Activated naive CD8-positive, alpha-beta T cell treated with anti-CD3 and anti-CD28 coated beads, Interleukin-2, amount 10 ng/mL, durations not matched to agents 7 days and 5 days (primary cell): Measurements from ENCODE around the gene SLC7A8. TPM values are rescaled to one million over a fixed set of nuclear protein-coding genes. Genes with fewer than 3 reads are reported as not detected.
"Not testable (repeated sequence)": the region's sequence is repeated elsewhere in the genome, so short reads cannot be mapped to it uniquely, and the experiment has no call there.

Experiments
- ATAC-seq: fragments of 150-1000 bp; cut with Tn5 transposase; one replicate; pipeline ENCODE4 v1.10.0; 2021; ENCODE audit warnings: low read depth, moderate library complexity
- POLR2A ChIA-PET: fragments of 350-600 bp; sonication (Branson Sonifier 250); formaldehyde crosslinking; loops from one replicate; lab custom pipeline; 2021; ENCODE audit warnings: antibody characterized with exemption; lab: Charles Lee
- DNase-seq: peaks from one replicate; pipeline ENCODE4 v3.0.0; 2021
- H3K27ac Mint-ChIP-seq: one replicate; pipeline ENCODE4 v1.8.0; 2022; ENCODE audit warnings: mild to moderate bottlenecking, mixed read lengths
- H3K27me3 Mint-ChIP-seq: one replicate; pipeline ENCODE4 v1.8.0; 2022; ENCODE audit warnings: mild to moderate bottlenecking, moderate library complexity, mixed read lengths
- H3K36me3 Mint-ChIP-seq: one replicate; pipeline ENCODE4 v1.8.0; 2021; ENCODE audit warnings: mild to moderate bottlenecking, mixed read lengths
- H3K4me1 Mint-ChIP-seq: one replicate; pipeline ENCODE4 v1.8.0; 2021; ENCODE audit warnings: mixed read lengths
- H3K4me3 Mint-ChIP-seq: one replicate; pipeline ENCODE4 v1.8.0; 2022; ENCODE audit warnings: mild to moderate bottlenecking, moderate library complexity, mixed read lengths
- H3K9me3 Mint-ChIP-seq: one replicate; pipeline ENCODE4 v1.8.0; 2021; ENCODE audit warnings: mixed read lengths
- total RNA-seq, 2 experiments: library from RNA; stranded (reverse); gene quantifications; one replicate each; pipeline ENCODE4 v1.2.3, GENCODE V29; 2021

Gene SLC7A8
- total RNA-seq, 2 experiments from 2014 or later: 1.8 to 3.1 TPM

DNA sequence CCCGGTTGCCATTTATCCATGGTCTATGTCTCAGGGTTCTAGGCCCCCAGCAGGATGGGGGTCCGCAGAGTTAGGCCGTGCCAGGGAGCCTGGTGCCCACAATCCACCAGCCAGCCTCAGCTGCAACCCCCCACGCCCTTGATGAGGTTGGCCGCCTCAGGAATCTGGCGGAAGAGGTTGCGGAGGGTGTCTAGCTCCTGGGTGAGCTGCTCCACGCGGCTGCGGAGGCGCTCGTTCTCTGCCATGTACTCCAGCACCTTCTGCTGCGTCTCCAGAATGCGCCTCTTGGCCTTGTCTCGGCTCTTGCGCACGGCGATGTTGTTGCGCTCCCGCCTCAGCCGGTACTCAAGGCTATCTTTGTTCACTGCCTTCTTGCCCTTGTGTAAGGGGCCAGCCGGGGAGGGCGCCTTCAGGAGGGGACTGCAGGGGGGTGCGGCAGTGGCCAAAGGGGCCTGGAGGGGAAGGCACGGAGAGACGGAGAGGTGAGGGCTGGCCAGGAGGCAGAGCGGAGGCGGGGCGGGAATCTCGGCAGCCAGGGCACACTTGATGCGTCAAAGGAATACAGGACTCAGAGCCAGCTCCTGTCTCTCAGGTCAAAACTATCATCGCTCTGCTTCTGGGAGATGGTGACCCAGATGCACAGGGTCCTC, 66.0 kb downstream of the SLC7A8 start:
- no peak overlapping the region for H3K27ac Mint-ChIP-seq
- POLR2A ChIA-PET: interaction anchor here (1.1 kb wide), 1 partner anchor 23 kb away, joined by 4 read pairs; the partner anchor contains the start of genes ACIN1 and C14orf119
- H3K4me1 Mint-ChIP-seq: peaks cover 32% of the 10 kb centered on the region
- H3K9me3 Mint-ChIP-seq: no peaks in the 10 kb centered on the region
- peaks cover 2% of the 10 kb centered on the region for H3K27me3 Mint-ChIP-seq
- H3K36me3 Mint-ChIP-seq: no peaks in the 10 kb centered on the region
- no peak for DNase-seq
- ATAC-seq: no peak
- no peak overlapping the region for H3K4me3 Mint-ChIP-seq

DNA sequence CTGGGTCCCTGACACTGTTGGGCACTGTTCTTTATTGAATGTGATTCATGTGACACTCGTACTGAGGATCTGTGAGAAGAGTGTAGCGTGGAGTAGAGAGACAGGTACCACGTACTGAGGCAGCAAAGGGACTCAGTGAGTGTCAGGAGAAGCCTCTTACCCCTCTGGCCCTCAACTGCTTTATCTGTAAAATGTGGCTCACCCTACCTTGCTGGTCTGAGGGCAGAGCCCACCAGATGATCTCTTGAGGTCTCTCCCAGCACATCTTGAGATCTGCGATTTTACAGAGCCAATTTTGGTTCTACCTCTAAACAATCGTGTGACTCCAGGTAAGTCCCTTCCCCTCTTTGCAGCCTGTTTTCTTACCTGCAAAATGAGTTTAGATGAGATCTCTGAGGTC, 67.5 kb downstream of the SLC7A8 start:
- DNase-seq (no peak), ATAC-seq (no peak)
- Mint-ChIP-seq H3K4me1 (peaks cover 26% of the 10 kb centered on the region), H3K27me3 (peaks cover 2% of the 10 kb centered on the region), H3K4me3 (no peak overlapping the region), H3K9me3 (no peaks in the 10 kb centered on the region), H3K27ac (no peak overlapping the region), H3K36me3 (no peaks in the 10 kb centered on the region)
- POLR2A ChIA-PET: no interaction called here

DNA sequence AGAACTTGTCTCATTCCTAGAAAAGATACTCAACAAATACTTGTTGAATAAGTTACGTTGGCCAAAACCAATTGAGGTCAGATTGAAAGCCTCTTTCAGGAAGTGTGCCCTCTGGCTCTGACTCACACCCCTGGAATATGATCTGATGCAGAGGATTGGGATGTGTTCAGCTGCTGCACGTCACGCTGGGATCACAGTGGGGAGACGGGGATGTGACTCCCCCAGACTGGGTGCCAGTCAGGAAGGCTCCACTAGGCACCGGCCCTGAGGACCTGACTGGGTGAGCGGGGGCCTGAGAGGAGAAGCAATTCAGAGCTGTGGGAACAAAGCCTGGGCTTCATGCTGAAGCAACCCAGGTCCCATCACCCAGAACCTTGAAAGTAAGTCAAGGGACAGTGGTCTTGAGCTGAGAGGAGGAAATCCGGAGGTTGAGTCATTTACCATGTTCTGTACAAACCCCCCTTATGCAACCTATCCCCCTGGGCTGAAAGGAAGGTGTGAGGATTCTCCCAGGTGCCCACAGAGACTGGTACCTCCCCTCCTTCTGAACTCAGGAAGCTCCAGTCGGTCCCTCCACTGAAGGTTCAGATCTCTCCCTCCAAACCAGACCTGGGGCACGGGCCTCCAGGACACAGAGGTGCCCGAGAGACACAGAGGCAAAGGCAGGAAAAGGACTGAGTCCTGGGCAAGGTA, 68.3 kb downstream of the SLC7A8 start:
- H3K27ac Mint-ChIP-seq: no peak overlapping the region
- no peak for DNase-seq
- no peaks in the 10 kb centered on the region for H3K36me3 Mint-ChIP-seq
- peaks cover 2% of the 10 kb centered on the region for H3K27me3 Mint-ChIP-seq
- H3K4me3 Mint-ChIP-seq: no peak overlapping the region
- peaks cover 18% of the 10 kb centered on the region for H3K4me1 Mint-ChIP-seq
- H3K9me3 Mint-ChIP-seq: no peaks in the 10 kb centered on the region
- POLR2A ChIA-PET: no interaction called here
- no peak for ATAC-seq

DNA sequence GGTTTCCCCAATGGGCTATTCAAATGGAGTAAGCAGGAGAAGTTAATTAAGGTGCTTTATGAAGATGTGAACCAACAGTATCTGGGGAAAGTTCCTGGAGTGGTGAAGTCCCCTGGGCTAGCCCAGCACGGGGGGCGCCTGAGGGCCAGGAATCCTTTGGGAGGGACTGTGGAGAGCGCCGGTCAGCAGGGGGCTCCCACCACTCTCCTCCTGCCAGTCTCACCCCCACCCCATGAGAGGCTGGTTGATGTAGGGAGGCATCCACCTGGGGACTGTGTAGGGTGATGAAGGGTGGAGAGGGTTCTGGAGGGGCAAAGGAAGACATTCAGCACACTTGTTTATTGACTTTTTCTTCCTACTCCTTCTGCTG, 68.8 kb downstream of the SLC7A8 start:
- ATAC-seq: no peak
- H3K4me1 Mint-ChIP-seq: peaks cover 14% of the 10 kb centered on the region
- H3K27ac Mint-ChIP-seq: no peak overlapping the region
- peaks cover 2% of the 10 kb centered on the region for H3K27me3 Mint-ChIP-seq
- H3K36me3 Mint-ChIP-seq: no peaks in the 10 kb centered on the region
- no peaks in the 10 kb centered on the region for H3K9me3 Mint-ChIP-seq
- no peak for DNase-seq
- H3K4me3 Mint-ChIP-seq: no peak overlapping the region
- POLR2A ChIA-PET: interaction anchor here (0.5 kb wide), 1 partner anchor 65 kb away, joined by 3 read pairs; no protein-coding TSS in a partner anchor

DNA sequence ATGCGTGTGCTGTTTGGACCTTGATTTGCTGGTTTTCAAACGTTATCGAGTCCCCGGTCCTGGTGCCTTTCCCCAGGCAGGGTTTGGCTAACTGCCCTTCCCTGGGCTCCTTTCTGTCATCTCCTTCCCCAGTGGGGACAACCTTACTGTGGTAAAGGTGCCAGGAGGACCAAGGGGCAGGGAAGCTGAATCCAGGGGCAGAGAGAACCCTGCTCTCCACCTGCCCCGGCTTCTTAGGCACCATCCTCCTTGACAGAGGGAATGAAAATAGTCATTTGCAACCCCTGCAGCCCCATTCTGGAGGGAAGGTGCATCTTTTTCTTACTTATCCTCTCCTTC, 69.4 kb downstream of the SLC7A8 start:
- ATAC-seq (no peak), DNase-seq (no peak)
- Mint-ChIP-seq H3K4me3 (no peak overlapping the region), H3K4me1 (peaks cover 9% of the 10 kb centered on the region), H3K27me3 (peaks cover 2% of the 10 kb centered on the region), H3K27ac (peak overlapping the region; percentile 7), H3K9me3 (no peaks in the 10 kb centered on the region), H3K36me3 (no peaks in the 10 kb centered on the region)
- POLR2A ChIA-PET: interaction anchor here (0.5 kb wide), 1 partner anchor 65 kb away, joined by 3 read pairs; no protein-coding TSS in a partner anchor

DNA sequence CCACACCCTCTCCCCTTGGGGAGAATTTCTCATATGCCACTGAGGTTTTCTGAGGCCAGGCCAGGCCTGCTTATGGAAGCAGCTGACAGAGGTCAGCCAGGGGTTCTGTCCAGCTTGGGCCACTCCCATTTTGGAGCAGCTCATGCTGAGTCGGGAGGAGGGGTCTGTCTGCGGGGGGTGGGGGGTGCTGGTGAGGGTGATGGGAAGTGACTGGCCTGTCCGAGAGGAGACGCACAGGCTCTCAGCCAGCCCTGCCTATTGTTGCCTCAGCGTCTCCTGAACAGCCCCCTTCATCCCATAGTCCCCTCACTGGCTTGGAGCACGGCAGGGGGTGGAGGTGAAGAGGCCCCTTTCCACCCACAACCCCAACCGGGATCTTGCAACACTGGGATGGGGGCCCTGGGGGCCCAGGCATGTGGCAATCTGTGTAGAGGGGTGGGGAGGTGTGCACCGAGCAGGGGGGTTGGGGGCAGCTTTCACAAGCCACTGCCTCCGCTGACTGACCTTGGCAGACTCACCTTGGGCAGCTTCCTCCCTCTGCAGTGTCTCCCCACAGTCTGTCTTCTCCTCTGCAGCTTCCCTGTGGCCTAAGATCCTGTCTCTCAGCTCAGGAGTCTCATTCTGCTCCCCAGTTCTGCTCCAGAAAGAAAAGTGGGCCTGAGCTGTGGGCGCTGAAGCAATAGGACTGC, 69.9 kb downstream of the SLC7A8 start:
- no peak for DNase-seq
- H3K27ac Mint-ChIP-seq: no peak overlapping the region
- peaks cover 5% of the 10 kb centered on the region for H3K27me3 Mint-ChIP-seq
- H3K4me1 Mint-ChIP-seq: peaks cover 8% of the 10 kb centered on the region
- H3K9me3 Mint-ChIP-seq: no peaks in the 10 kb centered on the region
- H3K4me3 Mint-ChIP-seq: no peak overlapping the region
- no peak for ATAC-seq
- H3K36me3 Mint-ChIP-seq: no peaks in the 10 kb centered on the region
- POLR2A ChIA-PET: no interaction called here

DNA sequence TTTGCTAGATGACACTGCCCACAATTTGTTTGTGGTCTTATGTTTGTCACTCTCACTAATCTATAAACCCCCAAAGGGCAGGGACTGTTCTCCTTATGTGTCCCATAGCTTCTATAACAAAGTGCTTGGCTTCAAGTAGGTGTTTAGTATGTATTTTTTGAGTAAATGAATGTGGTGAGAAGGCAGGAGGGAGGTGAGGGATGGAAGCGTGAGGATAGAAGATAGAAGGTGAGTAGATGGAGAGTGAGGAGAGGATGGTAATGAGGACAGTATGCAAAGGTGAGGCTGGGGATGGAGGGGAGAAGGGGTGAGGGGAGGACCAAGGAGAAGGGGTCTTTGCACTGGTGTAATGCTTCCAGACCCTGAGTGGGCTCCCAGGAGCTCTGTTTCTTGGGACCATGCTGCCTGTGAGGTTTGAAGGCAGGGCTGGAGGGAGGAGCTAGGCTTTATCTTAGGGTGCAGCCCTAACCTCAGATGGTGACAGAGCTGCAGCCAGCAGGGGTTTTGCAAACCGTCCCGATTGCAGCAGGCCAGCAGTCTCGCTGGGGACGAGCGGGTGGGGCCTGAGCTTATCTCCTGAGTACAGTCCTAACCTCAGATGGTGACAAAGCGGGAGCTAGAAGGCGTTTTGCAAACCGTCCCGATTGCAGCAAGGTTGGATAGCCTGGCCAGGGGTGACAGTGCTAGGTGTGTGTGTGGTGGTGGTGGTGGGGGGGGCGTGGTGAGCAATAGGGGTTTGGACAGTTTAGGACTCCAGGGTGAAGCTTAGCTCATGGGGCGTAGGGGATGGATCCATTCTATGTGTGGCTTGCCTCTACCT, 70.9 kb downstream of the SLC7A8 start:
- Mint-ChIP-seq H3K4me3 (no peak overlapping the region), H3K27ac (no peak overlapping the region), H3K4me1 (peaks cover 5% of the 10 kb centered on the region), H3K36me3 (no peaks in the 10 kb centered on the region), H3K27me3 (peaks cover 5% of the 10 kb centered on the region), H3K9me3 (no peaks in the 10 kb centered on the region)
- DNase-seq (no peak), ATAC-seq (no peak)
- POLR2A ChIA-PET: interaction anchor here (0.8 kb wide), 1 partner anchor 44 kb away, joined by 4 read pairs; no protein-coding TSS in a partner anchor

DNA sequence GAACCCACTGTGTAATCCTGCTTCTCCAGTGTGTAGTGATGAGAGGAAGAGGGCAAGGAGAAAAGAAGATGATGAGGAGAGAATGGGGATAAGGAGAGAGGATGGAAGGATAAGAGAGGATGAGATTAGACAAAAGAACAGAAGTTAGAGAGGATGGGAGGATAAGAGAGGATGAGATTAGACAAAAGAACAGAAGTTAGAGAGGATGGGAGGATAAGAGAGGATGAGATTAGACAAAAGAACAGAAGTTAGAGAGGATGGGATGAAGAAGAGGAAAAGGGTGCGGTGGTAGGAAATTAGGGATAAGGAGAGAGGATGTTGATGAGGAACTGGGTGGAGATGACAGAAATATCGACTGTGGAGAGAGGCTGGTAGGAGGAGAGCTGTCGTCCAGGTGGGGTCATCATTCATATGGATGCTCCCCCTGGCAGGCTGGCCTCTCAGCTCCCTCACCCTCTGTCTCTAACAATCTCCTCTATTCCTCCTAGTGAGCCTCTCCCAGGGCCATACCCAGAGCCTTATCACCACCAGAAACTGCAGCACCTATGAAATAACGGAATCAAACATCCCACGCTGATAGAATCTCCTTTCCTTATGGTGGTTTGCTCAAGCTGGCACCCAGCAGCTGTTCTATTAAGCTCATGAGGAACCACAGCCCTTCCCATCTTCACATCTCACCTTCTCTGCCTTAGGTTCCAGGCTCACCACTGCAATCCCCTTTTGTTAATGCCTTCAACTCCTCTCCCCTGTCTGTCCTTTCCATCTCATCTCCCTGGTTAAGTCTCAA, 72.7 kb downstream of the SLC7A8 start:
- Mint-ChIP-seq H3K9me3 (no peaks in the 10 kb centered on the region), H3K36me3 (peaks cover 1% of the 10 kb centered on the region), H3K4me3 (no peak overlapping the region), H3K4me1 (peaks cover 9% of the 10 kb centered on the region), H3K27me3 (peaks cover 5% of the 10 kb centered on the region), H3K27ac (no peak overlapping the region)
- POLR2A ChIA-PET: interaction anchor here (0.7 to 2.8 kb wide), 2 partner anchors 9 to 15 kb away, joined by 3 to 10 read pairs; partner anchors contain the start of genes C14orf119 and CEBPE
- ATAC-seq (no peak), DNase-seq (no peak)

DNA sequence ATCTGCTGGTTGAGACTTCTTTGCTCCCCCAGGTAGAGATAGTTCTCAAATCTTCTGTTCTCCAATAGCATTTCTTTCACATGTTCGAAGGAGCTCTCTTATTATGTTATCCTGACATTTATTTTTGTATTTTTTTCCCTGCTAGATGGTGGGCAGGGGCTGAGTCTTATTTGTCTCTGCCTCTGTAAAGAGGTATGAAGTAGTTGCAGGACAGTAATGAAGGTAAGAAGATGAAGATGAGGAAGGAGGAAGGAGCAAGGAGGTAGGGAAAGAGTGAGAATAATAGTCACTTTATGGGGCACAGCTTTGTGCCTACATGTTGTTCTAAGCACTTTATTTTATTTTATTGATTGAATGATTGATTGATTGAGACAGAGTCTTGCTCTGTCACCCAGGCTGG, 73.7 kb downstream of the SLC7A8 start:
- no peak overlapping the region for H3K4me3 Mint-ChIP-seq
- H3K27me3 Mint-ChIP-seq: peaks cover 7% of the 10 kb centered on the region
- H3K4me1 Mint-ChIP-seq: peaks cover 9% of the 10 kb centered on the region
- no peak overlapping the region for H3K27ac Mint-ChIP-seq
- DNase-seq (no peak), ATAC-seq (no peak)
- POLR2A ChIA-PET: interaction anchor here (0.6 to 2.8 kb wide), 3 partner anchors 10 to 24 kb away, joined by 3 to 10 read pairs (median 4); partner anchors contain the start of gene CEBPE
- peaks cover 1% of the 10 kb centered on the region for H3K36me3 Mint-ChIP-seq
- no peaks in the 10 kb centered on the region for H3K9me3 Mint-ChIP-seq

DNA sequence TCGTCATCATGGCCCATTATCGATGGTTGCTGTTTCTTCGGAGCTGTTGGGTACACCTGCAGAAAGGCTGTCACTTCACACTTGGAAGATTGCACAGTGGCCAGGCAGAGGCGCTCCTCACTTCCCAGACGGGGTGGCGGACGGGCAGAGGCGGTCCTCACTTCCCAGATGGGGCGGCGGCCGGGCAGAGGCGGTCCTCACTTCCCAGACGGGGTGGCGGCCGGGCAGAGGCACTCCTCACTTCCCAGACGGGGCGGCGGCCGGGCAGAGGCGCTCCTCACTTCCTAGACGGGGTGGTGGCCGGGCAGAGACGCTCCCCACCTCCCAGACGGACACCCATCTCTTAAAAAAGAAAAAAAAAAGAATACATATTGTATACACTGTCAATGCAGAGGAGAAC, 75.3 kb downstream of the SLC7A8 start:
- H3K36me3 Mint-ChIP-seq, H3K9me3 Mint-ChIP-seq, ATAC-seq, H3K27ac Mint-ChIP-seq, H3K4me3 Mint-ChIP-seq, DNase-seq, H3K27me3 Mint-ChIP-seq, H3K4me1 Mint-ChIP-seq: not testable (repeated sequence)
- POLR2A ChIA-PET: interaction anchor here (2.8 kb wide), 1 partner anchor 11 kb away, joined by 10 read pairs; the partner anchor contains the start of gene CEBPE

DNA sequence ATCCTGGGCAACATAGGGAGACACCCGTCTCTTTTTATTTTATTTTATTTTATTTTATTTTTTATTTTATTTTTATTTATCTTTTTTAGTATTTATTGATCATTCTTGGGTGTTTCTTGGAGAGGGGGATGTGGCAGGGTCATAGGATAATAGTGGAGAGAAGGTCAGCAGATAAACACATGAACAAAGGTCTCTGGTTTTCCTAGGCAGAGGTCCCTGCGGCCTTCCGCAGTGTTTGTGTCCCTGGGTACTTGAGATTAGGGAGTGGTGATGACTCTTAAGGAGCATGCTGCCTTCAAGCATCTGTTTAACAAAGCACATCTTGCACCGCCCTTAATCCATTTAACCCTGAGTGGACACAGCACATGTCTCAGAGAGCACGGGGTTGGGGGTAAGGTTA, 75.8 kb downstream of the SLC7A8 start:
- ATAC-seq, H3K27me3 Mint-ChIP-seq, H3K36me3 Mint-ChIP-seq, H3K27ac Mint-ChIP-seq, DNase-seq, POLR2A ChIA-PET, H3K4me1 Mint-ChIP-seq, H3K9me3 Mint-ChIP-seq, H3K4me3 Mint-ChIP-seq: not testable (repeated sequence)

DNA sequence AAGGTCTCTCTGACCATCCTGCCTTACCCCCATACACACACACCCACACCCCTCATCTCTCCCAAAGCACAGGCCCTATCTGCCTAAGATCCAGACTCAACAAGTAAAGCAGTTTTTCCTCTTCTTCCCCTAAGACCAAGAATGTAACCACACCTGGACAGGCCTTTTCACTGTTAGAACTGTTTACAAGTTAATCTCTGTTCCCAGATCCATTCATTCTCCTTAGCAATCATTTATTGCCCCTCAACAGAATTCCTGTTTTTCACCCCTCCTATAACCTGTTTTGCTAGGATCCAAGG, 76.8 kb downstream of the SLC7A8 start:
- ATAC-seq (no peak), DNase-seq (no peak)
- Mint-ChIP-seq H3K27me3 (peaks cover 6% of the 10 kb centered on the region), H3K4me1 (peaks cover 4% of the 10 kb centered on the region), H3K36me3 (peaks cover 1% of the 10 kb centered on the region), H3K9me3 (no peaks in the 10 kb centered on the region), H3K27ac (no peak overlapping the region), H3K4me3 (no peak overlapping the region)
- POLR2A ChIA-PET: interaction anchor here (1.4 kb wide), 1 partner anchor 12 kb away, joined by 13 read pairs; the partner anchor contains the start of genes ACIN1 and C14orf119
